ENCODE results near the gene TDRD10.

TDRD10 gene

DNA sequence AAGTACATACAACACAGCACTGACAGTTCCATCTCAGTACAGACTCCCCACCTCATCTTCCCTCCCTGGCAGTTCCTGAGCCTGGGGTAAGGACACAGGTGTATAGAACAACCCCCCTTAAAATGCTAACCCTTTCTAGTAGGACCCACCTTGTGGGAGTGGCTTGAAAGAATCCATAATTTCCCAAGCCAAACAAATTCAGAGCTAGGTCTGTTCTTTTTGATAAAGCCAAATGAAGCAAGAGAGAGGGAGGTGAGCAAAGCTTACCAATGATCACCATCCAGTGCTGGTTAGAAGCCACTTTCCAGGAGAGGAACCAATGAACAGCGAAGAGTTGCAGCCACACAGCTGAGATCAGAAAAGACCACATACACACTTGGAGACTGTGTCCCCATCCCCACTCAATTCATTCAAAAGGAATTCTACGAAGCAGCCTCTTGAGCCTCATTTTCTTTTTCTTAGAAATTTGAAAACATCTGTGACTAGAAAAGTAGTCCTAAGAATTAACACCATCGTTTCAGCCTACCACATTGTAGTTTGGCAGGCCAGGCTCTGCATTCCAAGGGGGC is 47.3 kb downstream of the TDRD10 start:
- H3K4me3 ChIP-seq: no peak overlapping the region; the same call in 1 of the 2 replicates
- no peaks in the 10 kb centered on the region for H3K9me3 ChIP-seq (ENCODE audit: low read depth, low read length)
- no peak for DNase-seq (ENCODE audit: low read depth, low spot score)
- H3K36me3 ChIP-seq (ENCODE audit: insufficient read depth, low read length): peaks cover 54% of the 10 kb centered on the region
- peak overlapping the region; percentile 88; the same call in 1 of the 2 replicates for H3K27ac ChIP-seq
- no peak overlapping the region for H3K9ac ChIP-seq (ENCODE audit: insufficient read length)
- TF ChIP-seq POLR2AphosphoS5 (IDR thresholded peaks at IDR 0.05; ENCODE audit: borderline replicate concordance, low read depth, low read length): no peak; the same call in 1 of the 2 replicates

DNA sequence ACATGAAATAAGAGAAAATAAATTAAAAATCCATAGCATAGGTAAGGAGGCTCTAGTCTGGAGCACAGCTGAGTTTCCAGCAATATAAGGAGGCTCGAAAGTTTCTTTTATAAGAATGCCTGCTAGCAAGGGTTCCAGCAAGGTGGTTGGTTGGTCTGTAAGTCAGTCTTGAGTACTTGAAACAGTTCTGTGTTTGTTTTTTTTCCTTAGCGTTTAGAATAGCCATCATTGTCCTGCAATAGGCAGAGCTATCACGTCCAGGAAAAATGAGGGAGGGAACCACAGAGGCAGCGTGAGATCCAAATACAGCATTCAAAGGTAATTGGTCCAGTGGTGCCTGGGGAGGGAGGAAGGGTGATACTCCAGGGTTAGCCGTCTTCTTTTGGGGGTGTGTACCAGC is 48.1 kb downstream of the TDRD10 start:
- no peaks in the 10 kb centered on the region for H3K9me3 ChIP-seq (ENCODE audit: low read depth, low read length)
- peaks cover 62% of the 10 kb centered on the region for H3K36me3 ChIP-seq (ENCODE audit: insufficient read depth, low read length)

DNA sequence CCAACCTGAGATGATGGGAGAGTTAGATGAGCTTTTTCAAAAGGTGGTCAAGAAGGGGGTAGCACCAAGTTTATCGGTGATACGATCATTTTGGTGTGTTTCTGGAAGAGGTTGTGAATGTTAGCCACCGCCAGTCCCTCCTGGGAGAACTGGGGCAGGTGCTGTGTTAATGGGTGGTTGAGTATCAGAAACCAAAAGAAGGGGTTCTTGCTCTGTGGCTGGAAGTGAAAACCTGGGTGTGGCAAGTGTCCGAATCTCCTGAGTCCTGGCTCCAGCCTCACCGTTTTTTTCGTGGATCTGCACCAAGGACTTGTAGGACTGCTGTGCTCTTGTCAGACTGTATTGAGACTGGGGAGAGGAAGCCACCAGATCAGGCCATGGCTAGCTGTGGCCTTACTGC is 48.6 kb downstream of the TDRD10 start:
- H3K9me3 ChIP-seq (ENCODE audit: low read depth, low read length): no peaks in the 10 kb centered on the region
- H3K36me3 ChIP-seq (ENCODE audit: insufficient read depth, low read length): peaks cover 68% of the 10 kb centered on the region
- no peak for DNase-seq (ENCODE audit: low read depth, low spot score)
- H3K27ac ChIP-seq: no peak overlapping the region
- H3K4me3 ChIP-seq: no peak overlapping the region
- no peak overlapping the region for H3K9ac ChIP-seq (ENCODE audit: insufficient read length)
- TF ChIP-seq EZH2 (IDR thresholded peaks at IDR 0.05): no peak

More for the DNA sequence above, 48.1 kb downstream of the TDRD10 start:
- no peak overlapping the region for H3K4me3 ChIP-seq
- no peak overlapping the region for H3K9ac ChIP-seq (ENCODE audit: insufficient read length)
- no peak overlapping the region for H3K27ac ChIP-seq
- TF ChIP-seq FOXP2 (optimal IDR thresholded peaks at IDR 0.05; ENCODE audit: control extremely low read depth, extremely low read length, insufficient read depth): no peak
- TF ChIP-seq POLR2AphosphoS5 (IDR thresholded peaks at IDR 0.05; ENCODE audit: borderline replicate concordance, low read depth, low read length): no peak
- no peak for TF ChIP-seq EZH2 (IDR thresholded peaks at IDR 0.05)
- DNase-seq (ENCODE audit: low read depth, low spot score): no peak

- Histone ChIP-seq H3K9me3 (ENCODE audit: low read depth, low read length) (no peaks in the 10 kb centered on the region), H3K36me3 (ENCODE audit: insufficient read depth, low read length) (peaks cover 70% of the 10 kb centered on the region), H3K9ac (ENCODE audit: insufficient read length) (no peak overlapping the region), H3K4me3 (no peak overlapping the region), H3K27ac (no peak overlapping the region)
- DNase-seq (ENCODE audit: low read depth, low spot score): no peak
- TF ChIP-seq EZH2 (IDR thresholded peaks at IDR 0.05) (no peak), POLR2AphosphoS5 (IDR thresholded peaks at IDR 0.05; ENCODE audit: borderline replicate concordance, low read depth, low read length) (no peak), FOXP2 (optimal IDR thresholded peaks at IDR 0.05; ENCODE audit: control extremely low read depth, extremely low read length, insufficient read depth) (no peak)
Observed at GRCh38 chr1:154551474-154551873, 49.5 kb downstream of the TDRD10 start.

DNA sequence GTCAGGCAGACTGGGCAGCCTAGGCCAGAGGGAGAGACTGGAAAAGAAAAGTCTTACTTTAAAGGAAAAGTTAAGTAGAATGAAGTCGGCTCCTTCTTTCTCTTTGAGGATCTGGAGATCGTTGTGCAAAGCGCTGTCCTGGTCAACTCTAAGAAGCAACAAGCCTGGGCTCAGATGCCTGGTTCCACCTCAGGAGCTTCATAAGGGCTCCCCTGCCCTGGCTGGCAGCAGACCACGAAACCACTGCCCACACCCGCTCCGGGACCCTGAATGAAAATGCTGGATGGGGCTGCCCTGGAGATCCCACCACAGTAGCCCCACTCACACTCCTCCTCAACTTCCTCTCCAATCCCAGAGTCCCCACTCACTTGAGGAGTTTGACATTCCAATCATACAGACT is 50.0 kb downstream of the TDRD10 start:
- no peak for TF ChIP-seq FOXP2 (optimal IDR thresholded peaks at IDR 0.05; ENCODE audit: control extremely low read depth, extremely low read length, insufficient read depth)
- no peak for TF ChIP-seq EZH2 (IDR thresholded peaks at IDR 0.05)
- no peak for TF ChIP-seq POLR2AphosphoS5 (IDR thresholded peaks at IDR 0.05; ENCODE audit: borderline replicate concordance, low read depth, low read length)
- H3K9ac ChIP-seq (ENCODE audit: insufficient read length): no peak overlapping the region
- H3K9me3 ChIP-seq (ENCODE audit: low read depth, low read length): no peaks in the 10 kb centered on the region

DNA sequence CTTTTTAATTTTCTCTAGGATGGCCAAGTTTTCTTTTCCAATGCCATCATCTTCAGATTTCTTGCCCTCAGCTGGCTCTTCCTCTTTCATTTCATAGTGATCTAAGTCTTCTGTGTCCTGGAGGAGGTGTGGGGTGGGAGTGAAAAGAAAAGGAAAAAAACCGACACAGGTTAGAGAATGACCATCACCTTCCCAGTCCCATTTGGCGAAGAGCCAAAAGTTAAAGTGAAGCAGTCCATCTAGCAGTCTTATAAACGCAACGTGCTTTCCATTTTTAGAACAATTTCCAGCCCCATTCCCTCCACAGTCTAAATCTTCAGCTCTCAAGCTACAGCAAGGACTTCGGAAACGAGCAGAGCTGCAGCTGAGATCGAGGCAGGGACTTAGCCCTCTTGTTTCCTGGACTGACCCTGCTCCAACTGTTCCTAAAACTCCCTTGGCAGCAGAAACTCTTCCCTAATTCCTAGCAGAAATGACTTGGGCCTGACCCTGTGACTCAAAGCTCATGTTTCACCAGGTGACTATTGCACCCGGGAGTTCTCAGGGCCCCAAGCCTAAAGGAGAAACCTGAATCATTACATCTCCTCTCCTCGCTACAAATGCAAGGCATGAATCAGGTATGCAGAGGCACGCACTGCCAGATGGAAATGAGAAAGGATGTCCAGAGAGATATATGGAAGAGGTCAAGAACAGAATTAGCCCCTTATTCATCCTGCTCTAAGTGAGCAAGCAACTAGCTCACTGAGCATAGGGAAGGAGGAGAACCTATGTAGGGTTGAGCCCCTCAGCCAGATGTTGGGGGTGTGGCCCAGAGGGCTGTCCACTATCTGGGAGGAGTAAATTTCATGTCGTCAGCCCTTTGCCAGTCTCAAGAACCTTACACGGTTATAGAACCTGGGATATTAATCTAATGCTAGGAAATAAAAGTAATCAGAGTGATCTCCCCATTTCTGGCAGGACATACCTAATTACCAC is 51.3 kb downstream of the TDRD10 start:
- no peak overlapping the region for H3K27ac ChIP-seq
- H3K9ac ChIP-seq (ENCODE audit: insufficient read length): no peak overlapping the region
- no peak for TF ChIP-seq POLR2AphosphoS5 (IDR thresholded peaks at IDR 0.05; ENCODE audit: borderline replicate concordance, low read depth, low read length)
- no peak for TF ChIP-seq FOXP2 (optimal IDR thresholded peaks at IDR 0.05; ENCODE audit: control extremely low read depth, extremely low read length, insufficient read depth)
- no peak for TF ChIP-seq EZH2 (IDR thresholded peaks at IDR 0.05)
- H3K9me3 ChIP-seq (ENCODE audit: low read depth, low read length): no peaks in the 10 kb centered on the region
- no peak for DNase-seq (ENCODE audit: low read depth, low spot score)
- peaks cover 70% of the 10 kb centered on the region for H3K36me3 ChIP-seq (ENCODE audit: insufficient read depth, low read length)
- no peak overlapping the region for H3K4me3 ChIP-seq

More for the DNA sequence above, 50.0 kb downstream of the TDRD10 start:
- peaks cover 70% of the 10 kb centered on the region for H3K36me3 ChIP-seq (ENCODE audit: insufficient read depth, low read length)
- no peak overlapping the region for H3K27ac ChIP-seq
- H3K4me3 ChIP-seq: no peak overlapping the region
- DNase-seq (ENCODE audit: low read depth, low spot score): no peak

GRCh38 chr1:154556422-154556821 is 54.4 kb downstream of the TDRD10 start:
- Histone ChIP-seq H3K9me3 (ENCODE audit: low read depth, low read length) (no peaks in the 10 kb centered on the region), H3K9ac (ENCODE audit: insufficient read length) (peak overlapping the region; percentile 91), H3K4me3 (peak overlapping the region; percentile 92), H3K27ac (0 out of 2 replicates have a peak overlapping the region, but pooled peaks have one; percentile 25), H3K36me3 (ENCODE audit: insufficient read depth, low read length) (peaks cover 44% of the 10 kb centered on the region)
- no peak for TF ChIP-seq POLR2AphosphoS5 (IDR thresholded peaks at IDR 0.05; ENCODE audit: borderline replicate concordance, low read depth, low read length)
- TF ChIP-seq EZH2 (IDR thresholded peaks at IDR 0.05): no peak
- no peak for DNase-seq (ENCODE audit: low read depth, low spot score)

DNA sequence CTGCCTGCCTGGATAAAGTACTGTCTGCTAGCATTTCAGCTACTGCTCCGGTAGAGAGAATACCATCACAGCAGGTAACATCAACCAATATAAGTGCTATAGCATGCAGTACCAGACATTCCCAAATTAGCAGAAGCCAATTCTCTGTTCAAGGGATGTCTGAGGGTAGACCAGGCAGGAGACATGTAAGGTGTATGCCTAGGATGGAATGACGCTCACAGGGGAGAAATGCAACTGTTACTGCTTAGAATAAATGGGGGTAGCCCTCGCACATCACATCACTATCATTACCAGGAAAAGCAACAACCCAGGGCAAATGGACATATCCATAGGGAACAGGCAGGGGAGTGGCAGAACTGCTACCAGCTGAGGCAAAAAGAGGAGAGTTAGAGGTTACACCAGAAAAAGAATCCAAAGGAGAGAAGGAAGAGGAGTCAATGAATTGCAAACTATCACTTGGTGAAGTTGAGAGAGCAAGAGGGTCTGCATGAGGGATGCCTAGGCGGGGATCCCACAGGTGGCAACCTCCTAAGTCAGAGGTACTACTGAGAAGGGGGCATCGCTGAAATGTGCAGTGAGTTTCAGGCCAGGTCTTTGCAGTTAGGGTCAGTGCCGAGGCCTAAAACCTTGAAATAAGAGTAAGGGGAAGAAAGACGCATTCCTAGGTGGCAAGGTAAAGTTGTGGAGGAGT is 55.4 kb downstream of the TDRD10 start:
- DNase-seq (ENCODE audit: low read depth, low spot score): no peak
- Histone ChIP-seq H3K27ac (peak overlapping the region; percentile 25; the same call in 1 of the 2 replicates), H3K4me3 (peak overlapping the region; percentile 92), H3K9me3 (ENCODE audit: low read depth, low read length) (no peaks in the 10 kb centered on the region), H3K9ac (ENCODE audit: insufficient read length) (peak overlapping the region; percentile 91), H3K36me3 (ENCODE audit: insufficient read depth, low read length) (peaks cover 34% of the 10 kb centered on the region)
- TF ChIP-seq POLR2AphosphoS5 (IDR thresholded peaks at IDR 0.05; ENCODE audit: borderline replicate concordance, low read depth, low read length) (no peak), EZH2 (IDR thresholded peaks at IDR 0.05) (no peak), FOXP2 (optimal IDR thresholded peaks at IDR 0.05; ENCODE audit: control extremely low read depth, extremely low read length, insufficient read depth) (no peak)

All from SK-N-MC (cell line).